Measurements from ENCODE around the gene HLA-DOB.

HLA-DOB gene

GRCh38 chr6:32847795-32848194, 31.0 kb upstream of the HLA-DOB start:
- TF ChIP-seq SIN3A (IDR thresholded peaks at IDR 0.05; ENCODE audit: borderline replicate concordance, insufficient read depth, low read length), result no peak

GRCh38 chr6:32847004-32847403, 30.2 kb upstream of the HLA-DOB start:
- TF ChIP-seq REST (IDR thresholded peaks at IDR 0.05; ENCODE audit: insufficient read depth in 1 of 2, low read depth in 2 of 2, low read length in 2 of 2) (no peak), POLR2AphosphoS5 (IDR thresholded peaks at IDR 0.05; ENCODE audit: low read depth, low read length) (no peak), TAF1 (IDR thresholded peaks at IDR 0.05; ENCODE audit: borderline replicate concordance, insufficient read depth, low read length) (no peak), FOXP2 (optimal IDR thresholded peaks at IDR 0.05; ENCODE audit: borderline replicate concordance, extremely low read depth, extremely low read length, insufficient read depth) (no peak), SIN3A (IDR thresholded peaks at IDR 0.05; ENCODE audit: borderline replicate concordance, insufficient read depth, low read length) (no peak)

GRCh38 chr6:32845384-32845884, 28.6 kb upstream of the HLA-DOB start:
- no peak for TF ChIP-seq REST (IDR thresholded peaks at IDR 0.05; ENCODE audit: insufficient read depth in 1 of 2, low read depth in 2 of 2, low read length in 2 of 2)
- no peak for TF ChIP-seq FOXP2 (optimal IDR thresholded peaks at IDR 0.05; ENCODE audit: borderline replicate concordance, extremely low read depth, extremely low read length, insufficient read depth)
- no peak for TF ChIP-seq SIN3A (IDR thresholded peaks at IDR 0.05; ENCODE audit: borderline replicate concordance, insufficient read depth, low read length)
- TF ChIP-seq TAF1 (IDR thresholded peaks at IDR 0.05; ENCODE audit: borderline replicate concordance, insufficient read depth, low read length), result no peak
- no peak for TF ChIP-seq POLR2AphosphoS5 (IDR thresholded peaks at IDR 0.05; ENCODE audit: low read depth, low read length)

- TF ChIP-seq FOXP2 (optimal IDR thresholded peaks at IDR 0.05; ENCODE audit: borderline replicate concordance, extremely low read depth, extremely low read length, insufficient read depth), result no peak
- TF ChIP-seq REST (IDR thresholded peaks at IDR 0.05; ENCODE audit: insufficient read depth in 1 of 2, low read depth in 2 of 2, low read length in 2 of 2), result no peak
- no peak for TF ChIP-seq SIN3A (IDR thresholded peaks at IDR 0.05; ENCODE audit: borderline replicate concordance, insufficient read depth, low read length)
- no peak for TF ChIP-seq POLR2AphosphoS5 (IDR thresholded peaks at IDR 0.05; ENCODE audit: low read depth, low read length)
Observed at GRCh38 chr6:32844839-32845383, 28.1 kb upstream of the HLA-DOB start.

GRCh38 chr6:32843979-32844838, 27.4 kb upstream of the HLA-DOB start, which contains the start of gene PSMB8:
TSS of gene PSMB8 (minus strand) at chr6:32844047. CDS start at chr6:32843996, 51 bp downstream.
- TF ChIP-seq SIN3A (IDR thresholded peaks at IDR 0.05; ENCODE audit: borderline replicate concordance, insufficient read depth, low read length), result no peak

GRCh38 chr6:32843331-32843978, 26.7 kb upstream of the HLA-DOB start:
- TF ChIP-seq FOXP2 (optimal IDR thresholded peaks at IDR 0.05; ENCODE audit: borderline replicate concordance, extremely low read depth, extremely low read length, insufficient read depth) (no peak), POLR2AphosphoS5 (IDR thresholded peaks at IDR 0.05; ENCODE audit: low read depth, low read length) (no peak), TAF1 (IDR thresholded peaks at IDR 0.05; ENCODE audit: borderline replicate concordance, insufficient read depth, low read length) (no peak), SIN3A (IDR thresholded peaks at IDR 0.05; ENCODE audit: borderline replicate concordance, insufficient read depth, low read length) (no peak), REST (IDR thresholded peaks at IDR 0.05; ENCODE audit: insufficient read depth in 1 of 2, low read depth in 2 of 2, low read length in 2 of 2) (no peak)

All from PFSK-1 (cell line).